Erythroblast (primary cell): ENCODE results near the gene MBNL2.

Experiments used
- GATA1 ChIP-seq: IDR thresholded peaks from 2 replicates; pipeline ENCODE4 v1.6.1; 2011; ENCODE audit warnings: low read depth, mild to moderate bottlenecking, control low read depth, low read length, moderate library complexity
- POLR2A ChIP-seq: IDR thresholded peaks from 2 replicates; pipeline ENCODE4 v1.6.1; 2011; ENCODE audit warnings: mild to moderate bottlenecking, low read length

GRCh38 chr13:97225533-97225932 lies 3.4 kb downstream of the MBNL2 start:
- TF ChIP-seq POLR2A, result no peak
- TF ChIP-seq GATA1, result no peak
